PC-3 (cell line): ENCODE measurements around the gene TMEM106C. TPM values are rescaled to one million over a fixed set of nuclear protein-coding genes. Genes with fewer than 3 reads are reported as not detected.
A peak's percentile ranks its signal among the peaks of the same experiment; 100 is the strongest.

Source experiments
- ATAC-seq: fragments of 200-7000 bp; cut with Tn5 transposase; 2 replicates; pipeline ENCODE4 v1.9.1; 2020; ENCODE audit warnings: mild to moderate bottlenecking, moderate library complexity
- BruUV-seq: library from RNA; stranded (reverse); fragments of 400-500 nt; replicated peaks from 2 replicates; lab custom pipeline; 2021; lab: Mats Ljungman, UMichigan
- CTCF ChIA-PET: fragments of 300-600 bp; sonication (Branson Sonifier 250); formaldehyde crosslinking; loops from one replicate; lab custom pipeline; 2022; ENCODE audit warnings: antibody characterized with exemption; lab: Charles Lee
- POLR2A ChIA-PET: fragments of 300-600 bp; sonication (Branson Sonifier 250); formaldehyde crosslinking; loops from one replicate; lab custom pipeline; 2022; ENCODE audit warnings: antibody characterized with exemption; ENCODE audit not compliant: unreplicated experiment; lab: Charles Lee
- DNase-seq: peaks from one replicate; pipeline ENCODE4 v3.0.0-alpha.2; 2015
- H2AFZ ChIP-seq: fragments of 300-600 bp; sonication (generic); 2 replicates; pipeline ENCODE4 v1.6.0; 2016; ENCODE audit warnings: antibody characterized with exemption, low read length
- H3F3A ChIP-seq: fragments of 300-600 bp; sonication (generic); one replicate; pipeline ENCODE4 v1.6.0; 2017; ENCODE audit warnings: antibody characterized with exemption, low read length, control low read depth, mild to moderate bottlenecking; ENCODE audit not compliant: unreplicated experiment
- H3K27ac ChIP-seq: fragments of 300-600 bp; sonication (generic); 2 replicates; pipeline ENCODE4 v1.5.1; 2016; ENCODE audit warnings: mild to moderate bottlenecking, low read length
- H3K27me3 ChIP-seq: fragments of 300-600 bp; sonication (generic); 2 replicates; pipeline ENCODE4 v1.6.1; 2016; ENCODE audit warnings: low read length, mixed read lengths
- H3K36me3 ChIP-seq: fragments of 300-600 bp; sonication (generic); 2 replicates; pipeline ENCODE4 v1.6.1; 2016; ENCODE audit warnings: low read depth, mixed run types, low read length, mixed read lengths
- H3K4me1 ChIP-seq: fragments of 300-600 bp; sonication (generic); 2 replicates; pipeline ENCODE4 v1.5.1; 2016; ENCODE audit warnings: low read length; ENCODE audit not compliant: insufficient read depth
- H3K4me2 ChIP-seq: fragments of 300-600 bp; sonication (generic); 2 replicates; pipeline ENCODE4 v1.6.0; 2016; ENCODE audit warnings: low read length
- H3K4me3 ChIP-seq: fragments of 300-600 bp; sonication (generic); 2 replicates; pipeline ENCODE4 v1.5.1; 2016; ENCODE audit warnings: mild to moderate bottlenecking, low read length, mixed read lengths
- H3K79me2 ChIP-seq: fragments of 300-600 bp; sonication (generic); 2 replicates; pipeline ENCODE4 v1.6.1; 2017; ENCODE audit warnings: low read length, mixed read lengths
- H3K9ac ChIP-seq: fragments of 300-600 bp; sonication (generic); 2 replicates; pipeline ENCODE4 v1.6.0; 2016; ENCODE audit warnings: mild to moderate bottlenecking, low read length
- H3K9me2 ChIP-seq: fragments of 300-600 bp; sonication (generic); replicated peaks from 2 replicates; pipeline ENCODE4 v1.6.1; 2016; ENCODE audit warnings: mixed run types, low read length, mixed read lengths
- H3K9me3 ChIP-seq: fragments of 300-600 bp; sonication (generic); 2 replicates; pipeline ENCODE4 v1.6.1; 2016; ENCODE audit warnings: low read length, mixed read lengths
- H4K20me1 ChIP-seq: fragments of 300-600 bp; sonication (generic); 2 replicates; pipeline ENCODE4 v1.6.1; 2016; ENCODE audit warnings: low read length, mixed read lengths
- CTCF ChIP-seq: fragments of 300-600 bp; sonication (generic); conservative IDR thresholded peaks from 2 replicates; pipeline ENCODE4 v1.5.1; 2017; ENCODE audit warnings: antibody characterized with exemption, low read depth, mild to moderate bottlenecking, low read length
- EZH2 ChIP-seq: fragments of 300-600 bp; sonication (generic); IDR thresholded peaks from one replicate; pipeline ENCODE4 v1.6.1; 2017; ENCODE audit warnings: antibody characterized with exemption, mild to moderate bottlenecking, low read length; ENCODE audit not compliant: unreplicated experiment
- EZH2phosphoT487 ChIP-seq: fragments of 300-600 bp; sonication (generic); IDR thresholded peaks from 2 replicates; pipeline ENCODE4 v1.6.1; 2018; ENCODE audit warnings: mild to moderate bottlenecking, antibody characterized with exemption, low read length, borderline replicate concordance
- intact Hi-C: fragments of 100-400 bp; cut with micrococcal nuclease; formaldehyde crosslinking; loops from 2 replicates; pipeline ENCODE4 v1.9.0; 2023
- total RNA-seq: library from RNA; depleted of rRNA; stranded (reverse); fragments of >200 nt; gene quantifications from 2 replicates; pipeline ENCODE4 v1.2.3, GENCODE V29; 2014

The TMEM106C gene
- total RNA-seq, 1 experiment from 2014 or later: 166 TPM

- Histone ChIP-seq H2AFZ (no peak overlapping the region), H3K36me3 (no peaks in the 10 kb centered on the region), H3K27ac (no peak overlapping the region), H3K4me1 (peaks cover 2% of the 10 kb centered on the region), H3K9me2 (no peaks in the 10 kb centered on the region), H4K20me1 (no peaks in the 10 kb centered on the region), H3F3A (no peaks in the 10 kb centered on the region), H3K79me2 (no peaks in the 10 kb centered on the region), H3K4me2 (no peak overlapping the region), H3K27me3 (no peaks in the 10 kb centered on the region), H3K4me3 (no peak overlapping the region), H3K9ac (no peak overlapping the region), H3K9me3 (no peaks in the 10 kb centered on the region)
- POLR2A ChIA-PET: no interaction called here
- TF ChIP-seq EZH2 (no peak), CTCF (no peak), EZH2phosphoT487 (no peak)
- ATAC-seq (0 out of 2 replicates have a peak, but pooled peaks have one; percentile 37), DNase-seq (no peak)
- CTCF ChIA-PET: no interaction called here
- intact Hi-C loops: no loop called here
- no TSS peak for BruUV-seq
These were observed 52.6 kb downstream of the TMEM106C start for GRCh38 chr12:48015954-48016353.

- CTCF ChIA-PET: no interaction called here
- Histone ChIP-seq H3K9me2 (no peaks in the 10 kb centered on the region), H3K9me3 (no peaks in the 10 kb centered on the region), H3K36me3 (no peaks in the 10 kb centered on the region), H3K4me1 (peaks cover 8% of the 10 kb centered on the region), H3K9ac (no peak overlapping the region), H3K4me3 (no peak overlapping the region), H3K79me2 (no peaks in the 10 kb centered on the region), H3K27me3 (no peaks in the 10 kb centered on the region), H3K4me2 (no peak overlapping the region), H3F3A (no peaks in the 10 kb centered on the region), H4K20me1 (no peaks in the 10 kb centered on the region), H2AFZ (no peak overlapping the region), H3K27ac (no peak overlapping the region)
- DNase-seq (no peak), ATAC-seq (no peak)
- TF ChIP-seq EZH2phosphoT487 (no peak), CTCF (no peak), EZH2 (no peak)
- POLR2A ChIA-PET: no interaction called here
- intact Hi-C loops: no loop called here
- BruUV-seq: no TSS peak
These were observed 53.1 kb downstream of the TMEM106C start for GRCh38 chr12:48016373-48017020.

GRCh38 chr12:48017496-48017895 is 54.1 kb downstream of the TMEM106C start:
- no peak overlapping the region for H3K27ac ChIP-seq
- no peaks in the 10 kb centered on the region for H3F3A ChIP-seq
- no peak overlapping the region for H3K4me2 ChIP-seq
- H3K9me3 ChIP-seq: no peaks in the 10 kb centered on the region
- TF ChIP-seq EZH2phosphoT487 (no peak), CTCF (no peak), EZH2 (no peak)
- no peak for DNase-seq
- no peaks in the 10 kb centered on the region for H3K79me2 ChIP-seq
- BruUV-seq: no TSS peak
- no peaks in the 10 kb centered on the region for H4K20me1 ChIP-seq
- H3K4me1 ChIP-seq: peaks cover 15% of the 10 kb centered on the region
- no peak for ATAC-seq
- no peaks in the 10 kb centered on the region for H3K27me3 ChIP-seq
- H3K9me2 ChIP-seq: no peaks in the 10 kb centered on the region
- CTCF ChIA-PET: no interaction called here
- intact Hi-C loops: no loop called here
- H3K4me3 ChIP-seq: no peak overlapping the region
- POLR2A ChIA-PET: no interaction called here
- no peaks in the 10 kb centered on the region for H3K36me3 ChIP-seq
- no peak overlapping the region for H3K9ac ChIP-seq
- H2AFZ ChIP-seq: no peak overlapping the region
